ENCODE data around the gene LTC4S. TPM values are rescaled to one million over a fixed set of nuclear protein-coding genes. Genes with fewer than 3 reads are reported as not detected.

LTC4S gene
- total and polyA plus RNA-seq, 2 experiments from 2014 or later = 5.8 to 10.1 TPM

DNA sequence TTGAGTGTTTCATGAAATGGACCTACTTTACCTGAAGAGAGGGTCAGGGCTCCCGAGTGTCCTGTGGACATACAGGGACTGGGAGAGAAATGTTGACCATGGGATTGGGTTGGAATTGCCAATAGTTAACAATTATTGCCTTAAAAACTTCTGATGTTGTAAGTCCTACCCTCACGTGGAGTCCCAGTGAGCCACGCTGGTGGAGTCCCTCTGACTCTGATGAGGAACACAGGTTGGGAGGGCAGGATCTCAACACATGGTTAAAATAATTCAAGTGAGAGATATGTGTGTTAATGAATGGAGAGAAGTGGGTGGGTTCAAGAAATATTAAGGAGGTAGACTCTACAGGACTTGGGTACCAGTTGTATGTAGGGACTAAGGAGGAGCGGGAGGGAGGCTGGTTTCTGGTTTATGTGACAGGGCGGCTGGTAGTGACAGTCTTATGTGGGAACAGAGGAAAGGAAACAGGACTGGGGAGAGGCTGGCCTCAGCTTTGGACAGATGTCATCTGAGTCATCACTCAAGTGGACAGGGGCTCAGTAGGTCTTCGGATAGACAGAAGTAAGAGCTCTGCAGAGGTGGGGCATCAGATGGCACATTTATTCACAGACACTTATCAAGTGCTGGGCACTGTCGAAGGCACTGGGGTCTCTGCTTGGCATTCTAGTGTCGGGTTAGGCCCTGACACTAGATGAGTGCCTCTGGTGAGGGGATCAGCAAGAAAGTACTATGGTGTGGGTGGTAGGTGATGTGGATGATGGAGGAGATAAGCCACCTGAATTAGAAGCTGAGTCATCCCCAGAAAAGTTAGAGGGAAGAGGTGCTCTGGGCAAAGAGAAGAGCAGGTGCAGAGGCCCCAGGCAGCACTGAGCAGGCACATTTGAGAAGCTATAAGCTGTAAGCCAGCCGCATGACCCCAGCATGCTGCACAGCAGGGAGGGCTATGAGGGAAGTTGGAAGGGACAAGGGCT, 33.9 kb upstream of the LTC4S start:
- Mint-ChIP-seq H3K9me3 (no peaks in the 10 kb centered on the region; the same call in 2 of the 3 replicates), H3K36me3 (ENCODE audit: low read depth) (no peaks in the 10 kb centered on the region), H3K4me3 (no peak overlapping the region; the same call in 2 of the 3 replicates), H3K27me3 (ENCODE audit: insufficient read depth, low read depth, poor library complexity) (peaks cover 2% of the 10 kb centered on the region), H3K27ac (peak overlapping the region; percentile 65), H3K4me1 (peaks cover 50% of the 10 kb centered on the region)
- no peaks in the 10 kb centered on the region for H3K27me3 ChIP-seq (ENCODE audit: insufficient read depth)
- DNase-seq (ENCODE audit: low spot score) (no peak), ATAC-seq (peak; percentile 15; the same call in 2 of the 3 replicates)
- TF ChIP-seq EZH2 (IDR thresholded peaks at IDR 0.05; ENCODE audit: low read depth, unreplicated experiment) = no peak
- TF ChIP-seq NANOG (IDR thresholded peaks at IDR 0.05; ENCODE audit: borderline replicate concordance) = no peak
- TF ChIP-seq EZH2phosphoT487 (IDR thresholded peaks at IDR 0.05; ENCODE audit: unreplicated experiment) = no peak
- no peak for TF ChIP-seq ZNF114 (CRISPR knock-in tag; IDR thresholded peaks at IDR 0.05)
- TF ChIP-seq CREB1 (CRISPR knock-in tag; IDR thresholded peaks at IDR 0.05; ENCODE audit: low read depth) = no peak
- no peak for TF ChIP-seq STAT1 (IDR thresholded peaks at IDR 0.05; ENCODE audit: unreplicated experiment)
- TF ChIP-seq ZNF462 (CRISPR knock-in tag; IDR thresholded peaks at IDR 0.05) = no peak
- no peak for TF ChIP-seq POLR2AphosphoS5 (IDR thresholded peaks at IDR 0.05; ENCODE audit: low read depth)
- TF ChIP-seq JUNB (IDR thresholded peaks at IDR 0.05; ENCODE audit: unreplicated experiment) = no peak
- TF ChIP-seq, protein P1, sequence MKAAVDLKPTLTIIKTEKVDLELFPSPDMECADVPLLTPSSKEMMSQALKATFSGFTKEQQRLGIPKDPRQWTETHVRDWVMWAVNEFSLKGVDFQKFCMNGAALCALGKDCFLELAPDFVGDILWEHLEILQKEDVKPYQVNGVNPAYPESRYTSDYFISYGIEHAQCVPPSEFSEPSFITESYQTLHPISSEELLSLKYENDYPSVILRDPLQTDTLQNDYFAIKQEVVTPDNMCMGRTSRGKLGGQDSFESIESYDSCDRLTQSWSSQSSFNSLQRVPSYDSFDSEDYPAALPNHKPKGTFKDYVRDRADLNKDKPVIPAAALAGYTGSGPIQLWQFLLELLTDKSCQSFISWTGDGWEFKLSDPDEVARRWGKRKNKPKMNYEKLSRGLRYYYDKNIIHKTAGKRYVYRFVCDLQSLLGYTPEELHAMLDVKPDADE (IDR thresholded peaks at IDR 0.05) = no peak
- TF ChIP-seq, protein P2, sequence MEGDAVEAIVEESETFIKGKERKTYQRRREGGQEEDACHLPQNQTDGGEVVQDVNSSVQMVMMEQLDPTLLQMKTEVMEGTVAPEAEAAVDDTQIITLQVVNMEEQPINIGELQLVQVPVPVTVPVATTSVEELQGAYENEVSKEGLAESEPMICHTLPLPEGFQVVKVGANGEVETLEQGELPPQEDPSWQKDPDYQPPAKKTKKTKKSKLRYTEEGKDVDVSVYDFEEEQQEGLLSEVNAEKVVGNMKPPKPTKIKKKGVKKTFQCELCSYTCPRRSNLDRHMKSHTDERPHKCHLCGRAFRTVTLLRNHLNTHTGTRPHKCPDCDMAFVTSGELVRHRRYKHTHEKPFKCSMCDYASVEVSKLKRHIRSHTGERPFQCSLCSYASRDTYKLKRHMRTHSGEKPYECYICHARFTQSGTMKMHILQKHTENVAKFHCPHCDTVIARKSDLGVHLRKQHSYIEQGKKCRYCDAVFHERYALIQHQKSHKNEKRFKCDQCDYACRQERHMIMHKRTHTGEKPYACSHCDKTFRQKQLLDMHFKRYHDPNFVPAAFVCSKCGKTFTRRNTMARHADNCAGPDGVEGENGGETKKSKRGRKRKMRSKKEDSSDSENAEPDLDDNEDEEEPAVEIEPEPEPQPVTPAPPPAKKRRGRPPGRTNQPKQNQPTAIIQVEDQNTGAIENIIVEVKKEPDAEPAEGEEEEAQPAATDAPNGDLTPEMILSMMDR (conservative IDR thresholded peaks at IDR 0.05; ENCODE audit: low read depth in 2 of 2) = no peak
- TF ChIP-seq ZNF331 (CRISPR knock-in tag; IDR thresholded peaks at IDR 0.05; ENCODE audit: low read depth) = no peak
- no peak for TF ChIP-seq REST (IDR thresholded peaks at IDR 0.05; ENCODE audit: unreplicated experiment)
- H3K36me3 ChIP-seq (ENCODE audit: insufficient read depth) = no peaks in the 10 kb centered on the region
- H3K9me2 ChIP-seq (ENCODE audit: insufficient read depth) = no peaks in the 10 kb centered on the region
- H3K4me2 ChIP-seq = no peak overlapping the region
- peaks cover 15% of the 10 kb centered on the region; the same call in 1 of the 2 replicates for H3F3A ChIP-seq (replicated peaks; ENCODE audit: low read depth)
- H3K4me1 ChIP-seq (ENCODE audit: insufficient read depth) = peaks cover 18% of the 10 kb centered on the region
- no peak overlapping the region for H3K4me3 ChIP-seq
- peaks cover 90% of the 10 kb centered on the region for H3K79me2 ChIP-seq (replicated peaks; ENCODE audit: insufficient read depth)
- H3K27ac ChIP-seq (ENCODE audit: low read depth) = peak overlapping the region; percentile 69; the same call in 1 of the 2 replicates
- H4K20me1 ChIP-seq (replicated peaks; ENCODE audit: insufficient read depth) = peaks cover 55% of the 10 kb centered on the region
- H2AFZ ChIP-seq = no peak overlapping the region
